B cell (primary cell): ENCODE results near the gene ALKBH8. TPM values are rescaled to one million over a fixed set of nuclear protein-coding genes. Genes with fewer than 3 reads are reported as not detected.
"Not testable (repeated sequence)": the region's sequence is repeated elsewhere in the genome, so short reads cannot be mapped to it uniquely, and the experiment has no call there.

Source experiments
- ATAC-seq: fragments of 200-7000 bp; cut with Tn5 transposase; one replicate; pipeline ENCODE4 v1.10.0; 2021; ENCODE audit warnings: low read depth, mild to moderate bottlenecking, moderate number of reproducible peaks, moderate library complexity
- CTCF ChIA-PET: fragments of 350-600 bp; sonication (Branson Sonifier 250); formaldehyde crosslinking; loops from one replicate; lab custom pipeline; 2021; ENCODE audit warnings: antibody characterized with exemption, inconsistent platforms; lab: Charles Lee
- POLR2A ChIA-PET: fragments of 350-600 bp; sonication (Branson Sonifier 250); formaldehyde crosslinking; loops from one replicate; lab custom pipeline; 2021; ENCODE audit warnings: antibody characterized with exemption; lab: Charles Lee
- DNase-seq: peaks from one replicate; pipeline ENCODE4 v3.0.0; 2013
- H2AFZ ChIP-seq: 2 replicates; pipeline ENCODE4 v1.6.1; 2012; ENCODE audit warnings: mild to moderate bottlenecking, low read depth, low read length; ENCODE audit not compliant: insufficient read depth, poor library complexity, severe bottlenecking
- H3K27ac ChIP-seq, 2 donors: 1 replicate in 1 of 2; 2 replicates in 1 of 2; pipeline ENCODE4 v1.5.1; 2012 to 2013; ENCODE audit warnings: low read length in 2 of 2, mild to moderate bottlenecking in 2 of 2, moderate library complexity in 1 of 2
- H3K27me3 ChIP-seq, 4 experiments: fragments of 200-600 bp in 1 of 4; sonication (generic) in 1 of 4; replicated peaks in 1 of 4; 1 replicate in 2 of 4; 2 replicates in 2 of 4; pipeline versions ENCODE4 v1.6.1 to v1.7.0; 2013 to 2016; ENCODE audit warnings: low read length in 3 of 4, mild to moderate bottlenecking in 2 of 4, mixed read lengths in 1 of 4, moderate library complexity in 1 of 4; ENCODE audit not compliant: insufficient read depth in 4 of 4, control insufficient read depth in 3 of 4; ENCODE audit errors: control extremely low read depth in 1 of 4
- H3K36me3 ChIP-seq, 2 experiments: replicated peaks in 1 of 2; 1 replicate in 1 of 2; 2 replicates in 1 of 2; pipeline versions ENCODE4 v1.6.1 to v1.7.1; 2013; ENCODE audit warnings: low read length in 1 of 2; ENCODE audit not compliant: insufficient read depth in 2 of 2, control insufficient read depth in 1 of 2; ENCODE audit errors: control extremely low read depth in 1 of 2, extremely low read depth in 1 of 2
- H3K4me1 ChIP-seq, 2 donors: fragments of 200-600 bp in 1 of 2; sonication (generic) in 1 of 2; 1 replicate in 1 of 2; 2 replicates in 1 of 2; pipeline versions ENCODE4 v1.5.1 to v1.6.1; 2013 to 2017; ENCODE audit warnings: low read length in 2 of 2; ENCODE audit not compliant: control insufficient read depth in 2 of 2, insufficient read depth in 2 of 2
- H3K4me2 ChIP-seq: replicated peaks from 2 replicates; pipeline ENCODE3; 2012; ENCODE audit warnings: mild to moderate bottlenecking, low read depth, low read length; ENCODE audit not compliant: poor library complexity, severe bottlenecking
- H3K4me3 ChIP-seq, 5 experiments: fragments of 200-600 bp in 1 of 5; sonication (generic) in 1 of 5; 1 replicate in 3 of 5; 2 replicates in 2 of 5; pipeline versions ENCODE4 v1.5.1 to v1.7.0; 2011 to 2016; ENCODE audit warnings: low read length in 4 of 5, mild to moderate bottlenecking in 4 of 5, low read depth in 2 of 5, control low read depth in 1 of 5, moderate library complexity in 1 of 5; ENCODE audit not compliant: insufficient read depth in 1 of 5; ENCODE audit errors: control extremely low read depth in 1 of 5, extremely low read depth in 1 of 5
- H3K79me2 ChIP-seq: fragments of 200-600 bp; sonication (generic); one replicate; pipeline ENCODE4 v1.6.0; 2016; ENCODE audit warnings: low read length; ENCODE audit not compliant: control insufficient read depth, insufficient read depth
- H3K9ac ChIP-seq: fragments of 200-600 bp; sonication (generic); 2 replicates; pipeline ENCODE4 v1.6.1; 2017; ENCODE audit warnings: mild to moderate bottlenecking, low read length, moderate library complexity
- H3K9me3 ChIP-seq, 3 donors: one replicate each; pipeline versions ENCODE4 v1.6.1 to v1.7.1; 2013; ENCODE audit warnings: low read length in 2 of 3; ENCODE audit not compliant: control insufficient read depth in 2 of 3, insufficient read depth in 1 of 3; ENCODE audit errors: control extremely low read depth in 1 of 3
- H4K20me1 ChIP-seq: 2 replicates; pipeline ENCODE4 v1.6.0; 2012; ENCODE audit warnings: mild to moderate bottlenecking, low read length; ENCODE audit not compliant: insufficient read depth, control insufficient read depth, poor library complexity, severe bottlenecking
- H3K27ac Mint-ChIP-seq: one replicate; pipeline ENCODE4 v1.8.0; 2021; ENCODE audit warnings: mixed read lengths
- H3K27me3 Mint-ChIP-seq: one replicate; pipeline ENCODE4 v1.8.0; 2021; ENCODE audit warnings: mixed read lengths
- H3K4me1 Mint-ChIP-seq: one replicate; pipeline ENCODE4 v1.8.0; 2021; ENCODE audit warnings: mixed read lengths
- H3K4me3 Mint-ChIP-seq: one replicate; pipeline ENCODE4 v1.8.0; 2021; ENCODE audit warnings: mixed read lengths
- H3K9me3 Mint-ChIP-seq: one replicate; pipeline ENCODE4 v1.8.0; 2022; ENCODE audit warnings: mixed read lengths; ENCODE audit not compliant: insufficient read depth
- EZH2 ChIP-seq: IDR thresholded peaks from 2 replicates; pipeline ENCODE4 v1.6.1; 2012; ENCODE audit warnings: borderline replicate concordance, low read depth, mild to moderate bottlenecking, moderate library complexity, low read length; ENCODE audit not compliant: insufficient read depth, poor library complexity, severe bottlenecking
- WGBS: methylation state at CpG from one replicate; pipeline ENCODE4 v1.1.5; 2013; ENCODE audit warnings: missing lambda C conversion rate; ENCODE audit not compliant: insufficient coverage; 5-methylcytosine and 5-hydroxymethylcytosine counted together
- intact Hi-C: fragments of 100-400 bp; cut with micrococcal nuclease; formaldehyde crosslinking; loops from one replicate; pipeline ENCODE4 v1.10.0; 2022
- polyA plus RNA-seq: library from polyadenylated mRNA; depleted of rRNA; stranded (reverse); fragments of >200 nt; gene quantifications from 2 replicates; pipeline ENCODE4 v1.2.3, GENCODE V29; 2012
- total RNA-seq, 2 donors: library from RNA; stranded (reverse); fragments of 120-200 nt in 1 of 2; gene quantifications; 1 replicate in 1 of 2; 2 replicates in 1 of 2; pipeline versions ENCODE4 v1.2.3 to v1.2.4, GENCODE V29; 2013 to 2022
- TF ChIP-seq, protein P1 (sequence below): fragments of 200-600 bp; IDR thresholded peaks from one replicate; pipeline ENCODE4 v1.8.0; 2022; ENCODE audit warnings: antibody characterized with exemption, mild to moderate bottlenecking

ALKBH8 gene
- total and polyA plus RNA-seq, 2 donors (not counting 1 experiment from before 2014, with no cell fraction given) = 4.0 to 13.3 TPM

- no peak overlapping the region for H3K4me2 ChIP-seq
- ChIA-PET POLR2A (no interaction called here), CTCF (interaction anchor here (2.1 to 7.2 kb wide), 4 partner anchors 10 to 321 kb away, joined by 6 to 35 read pairs (median 24); no protein-coding TSS in a partner anchor)
- no peak for TF ChIP-seq EZH2
- TF ChIP-seq, protein P1, sequence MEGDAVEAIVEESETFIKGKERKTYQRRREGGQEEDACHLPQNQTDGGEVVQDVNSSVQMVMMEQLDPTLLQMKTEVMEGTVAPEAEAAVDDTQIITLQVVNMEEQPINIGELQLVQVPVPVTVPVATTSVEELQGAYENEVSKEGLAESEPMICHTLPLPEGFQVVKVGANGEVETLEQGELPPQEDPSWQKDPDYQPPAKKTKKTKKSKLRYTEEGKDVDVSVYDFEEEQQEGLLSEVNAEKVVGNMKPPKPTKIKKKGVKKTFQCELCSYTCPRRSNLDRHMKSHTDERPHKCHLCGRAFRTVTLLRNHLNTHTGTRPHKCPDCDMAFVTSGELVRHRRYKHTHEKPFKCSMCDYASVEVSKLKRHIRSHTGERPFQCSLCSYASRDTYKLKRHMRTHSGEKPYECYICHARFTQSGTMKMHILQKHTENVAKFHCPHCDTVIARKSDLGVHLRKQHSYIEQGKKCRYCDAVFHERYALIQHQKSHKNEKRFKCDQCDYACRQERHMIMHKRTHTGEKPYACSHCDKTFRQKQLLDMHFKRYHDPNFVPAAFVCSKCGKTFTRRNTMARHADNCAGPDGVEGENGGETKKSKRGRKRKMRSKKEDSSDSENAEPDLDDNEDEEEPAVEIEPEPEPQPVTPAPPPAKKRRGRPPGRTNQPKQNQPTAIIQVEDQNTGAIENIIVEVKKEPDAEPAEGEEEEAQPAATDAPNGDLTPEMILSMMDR = no peak
- H3K9me3 ChIP-seq = no peaks in the 10 kb centered on the region
- H3K79me2 ChIP-seq = no peaks in the 10 kb centered on the region
- intact Hi-C loops = no loop called here
- Mint-ChIP-seq H3K27me3 (peaks cover 17% of the 10 kb centered on the region), H3K4me1 (no peaks in the 10 kb centered on the region), H3K27ac (no peak overlapping the region), H3K4me3 (no peak overlapping the region), H3K9me3 (peaks cover 4% of the 10 kb centered on the region)
- H3K27me3 ChIP-seq = peaks cover 0 to 6% (median 2%) of the 10 kb centered on the region in 4 experiments
- WGBS = 69% methylated on average over 2 of the region's 6 CpGs
- H3K36me3 ChIP-seq = no peaks in the 10 kb centered on the region
- H3K27ac ChIP-seq = no peak overlapping the region
- no peak overlapping the region for H2AFZ ChIP-seq
- H3K9ac ChIP-seq = no peak overlapping the region
- ATAC-seq (no peak), DNase-seq (no peak)
- H4K20me1 ChIP-seq = no peaks in the 10 kb centered on the region
- H3K4me3 ChIP-seq = no peak overlapping the region
- H3K4me1 ChIP-seq = no peaks in the 10 kb centered on the region
These were observed 11.8 kb upstream of the ALKBH8 start for GRCh38 chr11:107577346-107577711.

GRCh38 chr11:107576497-107577345 lies 11.2 kb upstream of the ALKBH8 start:
- H3K4me3 ChIP-seq, POLR2A ChIA-PET, H2AFZ ChIP-seq, H3K4me3 Mint-ChIP-seq, H3K9me3 Mint-ChIP-seq, H4K20me1 ChIP-seq, H3K4me1 Mint-ChIP-seq, ATAC-seq, H3K27ac Mint-ChIP-seq, H3K36me3 ChIP-seq, H3K9ac ChIP-seq, H3K4me1 ChIP-seq, H3K27me3 ChIP-seq, H3K27ac ChIP-seq, H3K9me3 ChIP-seq, H3K4me2 ChIP-seq, H3K79me2 ChIP-seq: not testable (repeated sequence)
- CTCF ChIA-PET = interaction anchor here (1.2 to 7.2 kb wide), 7 partner anchors 9 to 322 kb away, joined by 4 to 35 read pairs (median 11); no protein-coding TSS in a partner anchor
- TF ChIP-seq, protein P1 = peak; percentile 80
- DNase-seq = peak; percentile 48
- intact Hi-C loops = loop anchor here (1.0 kb wide), 2 partner anchors 113 to 322 kb away; no protein-coding TSS in a partner anchor
- WGBS = 85% methylated on average over 1 of the region's 2 CpGs
- peaks cover 15% of the 10 kb centered on the region for H3K27me3 Mint-ChIP-seq
